Measurements from ENCODE around the gene PSMD6.

The PSMD6 gene

DNA sequence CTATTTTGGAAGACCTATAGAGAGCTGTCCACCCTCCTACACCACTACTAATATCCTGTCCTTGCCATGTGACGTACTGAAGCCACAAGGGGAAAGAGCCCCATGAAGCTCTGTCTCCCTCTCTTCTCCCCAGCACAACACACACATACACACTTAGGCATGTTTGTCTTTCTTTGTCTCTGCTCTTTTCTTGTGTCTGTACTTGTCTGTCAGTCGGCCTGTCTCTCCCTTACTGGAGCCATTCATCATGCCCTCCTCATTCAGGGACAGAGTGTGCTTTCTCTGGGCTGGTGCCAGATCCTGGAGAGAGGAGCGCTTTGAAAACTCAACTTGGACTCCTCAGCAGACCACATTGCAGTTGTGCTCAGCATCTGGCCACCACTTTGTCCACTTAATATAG, 47.6 kb downstream of the PSMD6 start:
- no peak for DNase-seq

DNA sequence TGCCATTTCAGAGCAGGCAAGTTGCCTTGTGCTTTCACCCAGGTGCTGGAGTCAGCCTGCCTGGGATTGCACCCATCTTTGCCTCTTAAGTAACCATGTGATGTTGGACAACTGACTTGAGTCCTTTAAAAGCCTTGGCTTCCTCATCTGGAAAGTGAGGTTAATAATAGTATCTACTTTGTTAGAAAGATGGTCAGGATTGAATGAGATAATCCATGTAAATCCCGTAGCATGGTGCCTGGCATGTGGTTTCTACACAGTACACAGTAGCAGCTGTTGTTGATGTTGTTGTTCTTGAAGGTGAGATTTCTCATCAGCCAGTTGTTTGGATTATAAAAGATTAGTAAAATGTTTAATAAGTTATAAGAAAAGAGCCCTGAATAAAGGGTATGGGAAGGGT, 48.8 kb downstream of the PSMD6 start:
- no peak for DNase-seq

DNA sequence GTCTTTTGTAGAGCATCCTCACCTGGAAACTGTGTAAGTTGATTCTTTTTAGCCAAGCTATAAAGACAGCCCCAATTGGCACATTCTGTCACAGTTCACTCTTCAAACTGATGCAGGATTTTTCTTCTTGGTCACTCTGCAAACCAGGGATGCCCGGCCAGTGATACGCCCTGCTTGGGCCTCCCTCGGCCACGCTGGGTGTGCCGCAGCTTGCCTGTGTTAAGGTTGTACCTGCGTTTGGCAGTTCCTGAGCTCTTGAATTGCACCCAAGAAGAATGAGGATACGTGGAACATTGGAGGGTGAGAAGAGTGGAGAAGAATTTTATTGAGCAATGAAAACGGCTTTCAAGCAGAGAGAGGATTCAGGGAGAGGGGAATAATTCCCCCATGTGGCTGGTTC, 49.9 kb downstream of the PSMD6 start:
- DNase-seq: no peak

DNA sequence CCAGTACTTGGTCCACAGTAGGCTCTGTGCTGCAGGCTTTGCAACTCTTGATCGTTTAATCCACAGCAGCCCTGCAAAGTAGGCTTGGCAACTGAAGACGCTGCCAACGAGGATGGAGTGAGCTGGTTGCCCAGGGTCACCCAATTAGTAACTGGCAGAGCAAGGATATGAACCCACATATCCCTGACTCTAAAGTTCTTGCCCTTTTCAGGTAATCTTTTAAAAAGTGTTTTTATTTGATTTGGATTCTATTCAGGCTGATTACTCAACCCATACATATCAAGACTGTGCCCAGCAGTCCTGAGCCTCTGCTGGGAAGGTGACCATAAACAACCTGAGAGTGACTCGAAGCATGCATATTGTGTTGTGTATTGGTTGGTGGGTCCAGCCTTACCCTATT, 50.3 kb downstream of the PSMD6 start:
- DNase-seq: no peak

DNA sequence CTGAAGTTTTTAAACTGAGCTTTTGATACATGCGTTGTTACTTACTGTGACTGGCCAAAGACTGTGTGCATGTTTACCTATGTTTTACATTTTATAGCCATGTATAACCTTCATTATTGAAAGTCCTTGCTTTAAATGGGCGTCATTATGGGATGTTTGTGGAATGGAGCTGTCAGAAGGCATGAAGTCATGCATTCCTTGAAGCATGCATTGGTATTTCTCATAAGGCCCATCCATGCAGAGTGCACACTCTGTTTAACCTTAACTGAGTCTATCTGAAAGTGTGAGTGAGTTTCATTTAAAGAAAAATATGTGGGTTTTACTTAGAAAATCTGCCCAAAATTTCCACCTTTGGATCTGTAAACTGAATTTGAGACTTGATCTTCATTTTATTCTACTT, 51.1 kb downstream of the PSMD6 start:
- DNase-seq: no peak

DNA sequence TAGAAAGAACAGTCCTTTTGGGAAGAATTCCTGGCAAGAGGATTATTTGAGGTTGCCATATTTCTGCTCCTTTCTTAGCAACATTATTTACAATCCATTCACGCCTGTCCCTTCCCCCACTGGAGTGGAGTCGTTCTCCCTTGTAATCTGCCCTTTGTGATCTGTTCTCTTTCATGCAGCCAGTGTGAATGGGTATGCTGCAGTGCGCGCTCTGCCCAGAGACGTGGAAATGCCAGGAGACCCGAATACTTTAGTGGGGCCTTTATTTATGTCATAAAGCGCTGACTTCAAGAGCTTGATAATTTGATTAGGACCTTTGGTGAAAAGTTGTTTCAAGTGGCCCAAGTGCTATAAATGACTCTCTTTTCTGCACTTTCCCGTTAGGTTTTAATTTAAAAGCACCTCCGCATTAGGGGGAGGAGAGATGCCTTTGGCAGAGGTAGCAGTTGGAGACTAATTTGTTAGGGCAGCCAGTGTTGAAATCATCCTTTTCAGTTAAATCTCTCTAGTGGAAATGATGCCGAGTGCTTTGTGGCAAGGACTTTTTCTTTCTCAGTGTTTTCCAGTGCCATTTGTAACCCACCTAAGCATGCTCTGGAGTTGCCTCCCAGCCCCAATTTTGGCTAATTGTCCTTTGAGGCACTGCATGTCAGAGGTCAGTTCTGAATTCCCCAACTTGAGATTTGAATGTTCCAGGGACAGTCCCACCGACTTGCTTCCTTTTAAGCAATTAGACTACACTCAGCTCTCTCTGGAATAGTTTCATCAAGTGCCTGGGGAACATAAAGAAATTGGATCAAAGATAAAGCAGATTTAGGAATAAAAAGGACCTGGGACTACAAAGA, 52.4 kb downstream of the PSMD6 start:
- DNase-seq: no peak

DNA sequence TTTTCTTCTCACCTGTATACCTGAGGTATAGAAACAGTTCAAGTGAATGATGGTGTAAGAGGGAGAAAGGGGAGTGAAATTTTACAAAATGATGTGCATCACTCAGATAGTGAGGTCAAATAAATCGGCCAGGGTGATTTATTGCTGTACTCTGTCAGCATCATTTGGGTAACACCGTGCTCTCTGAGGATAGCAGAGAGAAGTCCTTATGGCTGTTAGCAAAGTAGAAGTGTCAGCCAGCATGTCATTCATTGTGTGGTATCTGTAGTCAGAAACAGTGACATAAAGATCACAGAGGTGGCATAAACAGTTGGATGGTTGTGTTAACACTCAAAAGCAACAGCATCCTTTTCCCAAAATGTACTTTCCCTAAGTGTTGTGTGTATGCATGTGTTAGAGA, 53.4 kb downstream of the PSMD6 start:
- DNase-seq: no peak

DNA sequence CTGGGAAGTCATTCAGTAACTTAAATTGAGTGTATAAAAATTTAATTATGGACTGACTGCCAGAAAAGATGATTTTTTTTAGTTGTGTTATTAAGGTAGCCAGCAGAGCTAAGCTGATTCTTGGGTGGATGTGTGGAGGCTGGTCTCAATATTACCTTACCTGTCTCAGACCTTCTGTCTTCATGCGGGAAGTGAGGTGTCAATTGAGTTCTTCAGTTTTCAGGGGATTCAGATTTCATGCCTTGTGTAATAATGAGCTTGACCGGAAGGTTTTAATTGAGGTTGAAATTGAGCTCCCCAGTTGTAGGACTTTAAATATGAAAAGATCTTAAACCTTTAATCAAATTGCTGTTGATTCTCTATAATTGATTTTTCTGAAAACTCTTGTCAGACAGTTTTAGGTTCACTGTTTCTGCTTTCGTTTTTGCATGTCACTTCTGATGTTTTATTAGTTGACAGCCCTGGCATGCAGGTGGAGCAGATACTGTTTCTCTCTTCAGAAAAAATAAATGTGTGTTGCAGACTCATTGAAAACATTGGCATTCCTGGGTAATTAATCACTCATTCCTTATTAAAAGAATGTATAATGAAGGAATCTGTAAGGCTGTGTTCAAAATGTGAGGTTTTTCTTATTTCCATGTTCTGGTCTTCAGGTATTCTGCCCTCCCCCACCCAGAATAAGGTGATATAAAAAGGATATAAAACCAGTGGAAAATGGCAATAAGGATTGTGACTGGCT, 54.5 kb downstream of the PSMD6 start:
- no peak for DNase-seq

DNA sequence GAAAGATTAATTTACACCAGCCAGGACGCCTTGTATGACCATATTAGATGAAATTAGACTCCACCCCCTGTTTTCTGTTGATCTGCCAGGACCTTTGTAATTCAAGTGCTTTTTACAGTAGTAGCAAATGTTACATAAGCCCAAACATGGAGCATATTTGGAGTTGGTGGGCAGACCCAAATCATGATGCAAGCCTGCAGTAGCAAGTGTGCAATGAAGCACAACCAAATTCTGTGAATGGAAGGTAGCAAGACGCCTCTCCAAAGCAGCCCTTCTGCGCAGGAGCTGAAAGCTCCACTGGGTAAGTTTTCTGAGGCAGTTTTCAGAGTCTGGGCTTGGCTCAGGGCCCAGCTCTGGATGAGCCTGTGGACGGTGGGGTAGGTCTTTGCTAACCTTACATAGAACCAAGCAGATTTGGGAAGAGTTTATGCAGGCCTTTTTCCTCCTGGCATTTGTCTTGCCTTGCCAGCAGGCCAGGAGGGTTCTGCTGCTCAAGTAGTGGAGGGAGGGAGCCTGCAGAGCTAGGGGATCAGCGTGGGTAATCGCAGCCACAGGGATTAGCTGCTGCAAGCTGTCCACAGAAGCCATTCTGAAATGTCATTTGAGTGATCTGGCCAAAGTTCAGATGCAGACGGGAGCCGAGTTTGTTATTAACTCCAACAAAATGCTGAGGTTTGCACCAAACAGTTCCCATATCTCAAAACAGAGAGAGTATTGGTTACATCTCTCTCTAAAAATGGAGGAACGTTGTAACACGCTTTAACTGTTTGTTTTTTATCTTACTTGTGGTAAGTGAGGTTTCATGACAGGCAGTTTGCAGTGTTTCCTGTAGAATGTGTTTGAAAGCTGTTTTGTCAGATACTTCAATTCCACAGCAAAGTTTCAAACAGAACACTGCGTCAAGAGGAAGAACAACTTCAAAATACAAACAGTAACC, 55.4 kb downstream of the PSMD6 start:
- DNase-seq: no peak

DNA sequence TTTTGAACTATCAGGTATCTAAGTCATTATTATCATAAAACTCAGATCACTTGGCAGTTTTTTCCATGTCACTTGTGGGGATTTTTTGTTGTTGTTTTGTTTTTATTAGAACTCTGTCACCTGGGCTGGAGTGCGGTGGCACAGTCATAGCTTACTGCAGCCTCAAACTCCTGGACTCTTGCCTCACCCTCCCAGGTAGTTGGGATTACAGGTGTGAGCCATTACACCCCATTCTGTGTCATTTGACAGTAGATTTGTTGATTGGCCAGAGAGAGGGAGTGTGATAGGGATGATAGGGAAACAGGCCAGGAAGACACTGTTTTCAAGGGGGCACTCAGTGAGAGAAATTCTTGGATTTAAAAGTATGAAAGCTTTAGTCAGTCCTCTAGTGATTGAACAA, 56.4 kb downstream of the PSMD6 start:
- DNase-seq: no peak

DNA sequence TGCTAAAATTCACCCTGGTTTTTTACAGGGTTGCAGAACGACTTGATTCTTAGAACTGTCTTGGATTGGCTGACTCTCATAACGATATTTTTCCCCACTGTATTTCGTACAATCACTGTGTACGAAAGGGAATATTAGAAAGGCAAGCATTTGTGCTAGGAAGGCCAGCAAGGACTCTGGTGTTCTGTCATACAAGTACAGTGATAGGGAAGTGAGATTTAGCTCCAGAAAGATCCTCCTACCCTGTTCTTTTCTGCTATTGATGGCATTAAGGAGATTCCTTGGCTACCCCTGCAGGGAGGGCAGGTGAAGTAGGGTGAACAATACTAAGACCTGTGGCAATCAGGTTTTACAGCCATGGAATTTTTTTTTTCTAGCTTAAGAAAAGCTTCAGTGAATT, 57.3 kb downstream of the PSMD6 start:
- DNase-seq: no peak

DNA sequence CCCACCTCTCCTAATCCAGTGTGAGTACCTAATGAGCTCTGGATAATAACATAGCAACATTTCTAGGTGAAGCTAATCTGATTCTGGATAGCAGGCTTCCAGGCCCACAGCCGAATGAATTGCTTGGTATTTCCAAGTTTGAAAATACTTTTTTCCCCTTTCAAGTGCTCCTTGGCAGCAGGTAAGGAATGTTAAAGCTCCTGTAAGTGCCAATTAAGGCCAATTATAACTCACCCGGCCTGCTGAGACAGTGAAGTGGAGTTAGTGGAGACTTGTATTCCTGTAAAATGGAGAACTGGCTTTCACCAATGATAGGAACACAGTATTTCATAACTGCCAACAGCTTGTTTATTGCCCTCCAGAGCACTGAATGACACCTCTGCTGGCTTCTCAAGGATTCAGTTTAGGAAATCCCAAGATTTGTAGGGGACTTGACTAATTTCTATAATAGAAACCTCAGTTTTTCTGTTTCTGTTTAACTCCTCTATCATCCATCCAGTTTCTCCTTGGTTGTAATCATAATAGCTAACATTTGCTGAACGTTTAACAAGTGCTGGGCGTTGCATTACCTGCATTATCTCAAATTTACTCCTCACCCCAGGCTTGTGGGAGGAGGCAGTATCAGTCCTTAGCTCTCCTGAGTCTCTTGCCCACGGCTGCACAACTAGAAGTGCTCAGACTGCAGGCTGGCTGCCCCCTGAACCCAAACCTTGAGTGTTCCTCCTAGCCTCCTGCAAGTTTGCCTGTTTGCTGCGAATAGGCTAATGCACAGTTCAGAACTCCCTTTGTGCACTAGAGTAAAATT, 58.4 kb downstream of the PSMD6 start:
- no peak for DNase-seq

DNA sequence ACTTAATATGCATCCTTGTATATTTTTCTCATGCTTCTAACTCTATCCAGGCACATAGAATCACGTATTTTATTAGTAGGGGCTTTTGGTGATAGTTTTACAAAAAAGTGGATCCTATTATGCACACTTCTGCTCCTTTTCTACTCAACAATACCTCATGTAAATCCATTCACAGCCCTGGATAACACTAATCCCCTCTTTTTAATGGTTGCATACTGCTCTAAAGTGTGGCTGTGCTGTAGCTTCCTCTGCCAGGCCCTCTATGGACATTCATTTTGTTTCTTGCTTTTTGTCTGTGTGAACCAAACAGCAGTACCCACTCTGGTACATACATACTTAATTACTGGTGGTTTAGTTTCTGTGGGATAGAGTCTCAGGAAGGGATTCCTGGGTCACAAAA, 59.8 kb downstream of the PSMD6 start:
- no peak for DNase-seq

DNA sequence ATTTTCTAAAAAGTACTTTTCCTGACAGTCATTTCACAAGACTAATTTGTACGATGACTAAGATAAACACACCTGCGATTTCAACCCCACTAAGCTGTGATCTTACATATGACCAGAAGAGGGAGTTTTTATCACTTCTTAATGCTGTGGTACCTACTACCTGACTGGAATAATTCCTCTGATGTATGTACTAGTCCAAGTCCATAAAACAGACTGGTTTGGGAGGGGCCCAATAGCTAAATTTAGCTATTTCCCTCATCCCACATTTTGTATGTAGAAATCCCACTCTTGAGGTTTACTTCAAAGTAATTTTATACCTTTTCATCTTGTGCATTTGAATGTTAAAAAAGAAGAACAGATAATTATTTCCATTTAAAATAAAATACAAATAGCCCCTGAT, 61.4 kb downstream of the PSMD6 start:
- peak; percentile 59 for DNase-seq

Measured in NCI-H526 treated with DMSO at 0.1 percent for 48 hours (cell line).